Gastroesophageal sphincter (tissue), 4 donors: ENCODE results near the gene PHC2. TPM values are rescaled to one million over a fixed set of nuclear protein-coding genes. Genes with fewer than 3 reads are reported as not detected.

Source experiments
- ATAC-seq: fragments of 150-250 bp; one replicate; pipeline ENCODE4 v1.9.1; 2016; ENCODE audit warnings: mild to moderate bottlenecking, moderate library complexity
- H3K27ac ChIP-seq, 4 donors: fragments of 200-600 bp; sonication (generic) in 3 of 4; 1 replicate in 3 of 4; 2 replicates in 1 of 4; pipeline ENCODE4 v1.5.1; 2016 to 2019
- H3K27me3 ChIP-seq: fragments of 200-600 bp; sonication (generic); one replicate; pipeline ENCODE4 v1.5.1; 2019
- H3K36me3 ChIP-seq, 2 donors: fragments of 200-600 bp; sonication (generic); one replicate each; pipeline ENCODE4 v1.5.1; 2019; ENCODE audit warnings: control low read depth in 1 of 2
- H3K4me1 ChIP-seq, 3 donors: fragments of 200-600 bp; sonication (generic); 1 replicate in 2 of 3; 2 replicates in 1 of 3; pipeline ENCODE4 v1.5.1; 2016 to 2019; ENCODE audit warnings: control low read depth in 2 of 3
- H3K4me3 ChIP-seq, 2 donors: fragments of 200-600 bp; sonication (generic); one replicate each; pipeline ENCODE4 v1.5.1; 2019; ENCODE audit warnings: mild to moderate bottlenecking in 1 of 2, moderate library complexity in 1 of 2
- H3K9me3 ChIP-seq, 3 donors: fragments of 200-600 bp; sonication (generic); one replicate each; pipeline ENCODE4 v1.5.1; 2017 to 2019; ENCODE audit warnings: control low read depth in 2 of 3
- EP300 ChIP-seq: sonication (generic); formaldehyde crosslinking; IDR thresholded peaks from one replicate; pipeline ENCODE4 v1.6.1; 2017; ENCODE audit warnings: antibody characterized with exemption, mild to moderate bottlenecking
- POLR2A ChIP-seq, 2 donors: fragments of 450-650 bp; IDR thresholded peaks; one replicate each; pipeline ENCODE4 v1.6.1; 2017; ENCODE audit warnings: antibody characterized with exemption in 2 of 2, mild to moderate bottlenecking in 2 of 2, moderate library complexity in 1 of 2
- POLR2AphosphoS5 ChIP-seq: sonication (generic); formaldehyde crosslinking; IDR thresholded peaks from one replicate; pipeline ENCODE4 v1.6.1; 2017; ENCODE audit warnings: antibody characterized with exemption
- whole genome bisulfite sequencing, 2 donors: methylation state at CpG; one replicate each; pipeline ENCODE4 v1.1.5; 2018; ENCODE audit warnings: low coverage in 1 of 2; 5-methylcytosine and 5-hydroxymethylcytosine counted together
- total RNA-seq, 4 donors: library from RNA; depleted of rRNA; stranded (reverse); fragments of >200 nt; gene quantifications; one replicate each; pipeline ENCODE4 v1.1.0, GENCODE V29; 2016
- TF ChIP-seq, protein P1 (sequence below), 4 experiments: fragments of 200-600 bp in 2 of 4; fragments of 450-650 bp in 2 of 4; sonication (generic) in 1 of 4; IDR thresholded peaks; one replicate each; pipeline ENCODE4 v1.5.1; 2017 to 2019; ENCODE audit warnings: antibody characterized with exemption in 4 of 4, mild to moderate bottlenecking in 2 of 4, moderate library complexity in 2 of 4

Gene PHC2
- total RNA-seq, 4 donors from 2014 or later: 99.8 to 223 (median 181) TPM

DNA sequence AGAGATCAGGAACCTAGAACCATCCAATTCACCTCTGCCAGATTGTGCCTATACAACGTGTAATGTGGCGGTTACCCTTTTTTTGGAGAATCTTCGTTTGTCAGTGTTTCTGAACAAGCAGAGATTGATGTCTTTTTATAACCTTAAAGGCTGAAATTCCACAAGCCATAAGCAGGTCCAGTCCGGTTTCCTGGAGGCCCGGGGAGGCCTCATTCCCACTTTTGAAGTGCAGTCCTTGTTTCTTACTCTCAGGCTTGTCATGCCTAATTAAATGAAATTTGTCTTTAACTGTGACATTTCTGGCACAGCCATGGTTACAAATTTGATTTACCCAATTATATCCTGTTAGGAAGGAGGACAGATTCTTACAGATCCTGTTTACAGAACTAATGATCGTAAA is 146.8 kb downstream of the PHC2 start:
- Histone ChIP-seq H3K36me3 (peaks cover 0 to 70% of the 10 kb centered on the region in 2 donors), H3K27me3 (no peaks in the 10 kb centered on the region), H3K4me1 (peaks cover 0 to 17% (median 0%) of the 10 kb centered on the region in 3 donors), H3K9me3 (no peaks in the 10 kb centered on the region), H3K27ac (no peak overlapping the region), H3K4me3 (no peak overlapping the region)
- 80 to 82% methylated on average over 6 of the region's 6 CpGs for WGBS, 2 donors
- TF ChIP-seq POLR2A (IDR thresholded peaks at IDR 0.05): no peak
- TF ChIP-seq POLR2AphosphoS5: no peak
- TF ChIP-seq, protein P1, sequence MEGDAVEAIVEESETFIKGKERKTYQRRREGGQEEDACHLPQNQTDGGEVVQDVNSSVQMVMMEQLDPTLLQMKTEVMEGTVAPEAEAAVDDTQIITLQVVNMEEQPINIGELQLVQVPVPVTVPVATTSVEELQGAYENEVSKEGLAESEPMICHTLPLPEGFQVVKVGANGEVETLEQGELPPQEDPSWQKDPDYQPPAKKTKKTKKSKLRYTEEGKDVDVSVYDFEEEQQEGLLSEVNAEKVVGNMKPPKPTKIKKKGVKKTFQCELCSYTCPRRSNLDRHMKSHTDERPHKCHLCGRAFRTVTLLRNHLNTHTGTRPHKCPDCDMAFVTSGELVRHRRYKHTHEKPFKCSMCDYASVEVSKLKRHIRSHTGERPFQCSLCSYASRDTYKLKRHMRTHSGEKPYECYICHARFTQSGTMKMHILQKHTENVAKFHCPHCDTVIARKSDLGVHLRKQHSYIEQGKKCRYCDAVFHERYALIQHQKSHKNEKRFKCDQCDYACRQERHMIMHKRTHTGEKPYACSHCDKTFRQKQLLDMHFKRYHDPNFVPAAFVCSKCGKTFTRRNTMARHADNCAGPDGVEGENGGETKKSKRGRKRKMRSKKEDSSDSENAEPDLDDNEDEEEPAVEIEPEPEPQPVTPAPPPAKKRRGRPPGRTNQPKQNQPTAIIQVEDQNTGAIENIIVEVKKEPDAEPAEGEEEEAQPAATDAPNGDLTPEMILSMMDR (IDR thresholded peaks at IDR 0.05): no peak
- no peak for TF ChIP-seq EP300
- ATAC-seq: no peak

DNA sequence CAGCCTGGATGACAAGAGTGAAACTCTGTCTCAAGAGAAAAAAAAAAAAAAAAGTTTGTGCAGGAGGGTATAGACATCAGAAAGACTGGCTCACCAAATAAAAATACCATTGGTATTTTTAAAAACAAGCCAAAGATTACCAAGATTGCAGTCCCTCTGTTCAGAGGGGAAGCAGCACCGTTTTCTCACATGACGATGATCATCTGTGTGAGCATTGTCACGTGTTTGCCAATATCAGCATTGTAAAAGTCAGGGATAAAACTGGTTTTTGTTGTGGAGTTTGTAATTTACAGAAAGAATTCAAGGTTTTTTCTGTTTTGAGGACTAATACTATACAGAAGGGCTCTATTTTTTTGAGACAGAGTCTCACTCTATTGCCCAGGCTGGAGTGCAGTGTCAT is 148.1 kb downstream of the PHC2 start:
- Histone ChIP-seq H3K36me3 (peaks cover 0 to 78% of the 10 kb centered on the region in 2 donors), H3K4me1 (peaks cover 0 to 12% (median 0%) of the 10 kb centered on the region in 3 donors), H3K9me3 (no peaks in the 10 kb centered on the region), H3K27me3 (no peaks in the 10 kb centered on the region), H3K4me3 (no peak overlapping the region), H3K27ac (no peak overlapping the region)
- TF ChIP-seq POLR2A (IDR thresholded peaks at IDR 0.05) (no peak), POLR2AphosphoS5 (no peak), EP300 (no peak)
- TF ChIP-seq, protein P1 (IDR thresholded peaks at IDR 0.05): no peak
- WGBS, 2 donors: 82 to 83% methylated on average over 3 of the region's 3 CpGs
- ATAC-seq: no peak

DNA sequence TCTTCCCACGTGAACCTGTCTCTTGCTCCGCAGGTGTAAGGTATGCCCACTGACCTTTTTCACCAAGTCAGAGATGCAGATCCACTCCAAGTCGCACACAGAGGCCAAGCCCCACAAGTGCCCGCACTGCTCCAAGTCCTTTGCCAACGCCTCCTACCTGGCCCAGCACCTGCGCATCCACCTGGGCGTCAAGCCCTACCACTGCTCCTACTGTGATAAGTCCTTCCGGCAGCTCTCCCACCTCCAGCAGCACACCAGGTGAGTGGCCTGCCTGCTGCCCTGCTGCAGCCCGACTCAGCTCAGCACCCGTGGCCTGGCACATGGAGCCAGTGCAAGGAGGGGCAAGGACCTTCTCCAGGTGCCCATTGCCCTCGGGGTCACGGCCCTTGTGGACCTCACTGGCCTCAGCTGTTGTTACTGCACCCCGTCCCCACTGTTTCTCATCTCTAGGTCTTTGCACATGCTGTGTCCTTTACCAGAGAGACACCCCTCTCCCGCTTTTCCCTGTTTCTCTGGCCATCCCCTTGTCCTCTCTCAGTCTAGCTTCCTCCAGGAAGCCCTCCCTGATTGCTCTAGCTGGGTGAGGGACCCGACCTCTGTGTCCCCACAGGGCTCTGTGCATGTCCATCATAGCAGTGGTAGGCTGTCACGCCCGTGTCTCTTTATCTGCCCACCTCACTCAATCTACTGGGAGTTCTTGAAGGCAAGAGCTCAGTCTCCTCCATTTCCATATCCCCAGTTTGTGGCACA is 149.2 kb downstream of the PHC2 start:
- H3K4me1 ChIP-seq: peaks cover 0 to 11% (median 0%) of the 10 kb centered on the region in 3 donors
- no peak for ATAC-seq
- H3K27me3 ChIP-seq: no peaks in the 10 kb centered on the region
- H3K36me3 ChIP-seq: peaks cover 0 to 89% of the 10 kb centered on the region in 2 donors
- 95 to 96% methylated on average over 13 of the region's 17 CpGs for WGBS, 2 donors
- TF ChIP-seq EP300 (no peak), POLR2AphosphoS5 (no peak), POLR2A (IDR thresholded peaks at IDR 0.05) (no peak)
- TF ChIP-seq, protein P1 (IDR thresholded peaks at IDR 0.05): no peak
- no peaks in the 10 kb centered on the region for H3K9me3 ChIP-seq
- no peak overlapping the region for H3K27ac ChIP-seq
- no peak overlapping the region for H3K4me3 ChIP-seq

DNA sequence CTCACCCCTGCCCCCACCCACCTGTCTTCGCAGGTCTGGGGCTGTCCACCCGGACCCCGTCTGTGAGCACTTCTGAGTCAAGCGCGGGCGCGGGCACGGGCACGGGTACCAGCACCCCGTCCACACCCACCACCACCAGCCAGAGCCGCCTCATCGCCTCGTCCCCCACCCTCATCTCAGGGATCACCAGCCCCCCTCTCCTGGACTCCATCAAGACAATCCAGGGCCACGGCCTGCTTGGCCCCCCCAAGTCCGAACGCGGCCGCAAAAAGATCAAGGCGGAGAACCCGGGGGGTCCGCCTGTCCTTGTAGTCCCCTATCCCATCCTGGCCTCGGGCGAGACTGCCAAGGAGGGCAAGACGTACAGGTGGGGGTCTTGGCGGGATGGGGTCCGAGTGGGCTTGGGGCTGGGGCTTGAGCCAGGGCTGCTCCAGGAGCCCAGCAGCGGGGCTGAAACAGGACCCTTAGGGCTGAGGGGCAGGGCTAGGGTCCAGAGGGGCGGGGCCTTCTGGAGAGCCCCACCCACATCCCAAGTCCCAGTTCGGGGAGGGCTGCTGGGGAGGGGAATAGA is 150.7 kb downstream of the PHC2 start:
- Histone ChIP-seq H3K9me3 (no peaks in the 10 kb centered on the region), H3K27me3 (no peaks in the 10 kb centered on the region), H3K4me3 (no peak overlapping the region), H3K27ac (no peak overlapping the region), H3K4me1 (no peaks in the 10 kb centered on the region), H3K36me3 (peaks cover 0 to 94% of the 10 kb centered on the region in 2 donors)
- WGBS, 2 donors: 100% methylated on average over 1 of the region's 29 CpGs; no CpG with 5 or more reads in 1 of the 2 donors
- TF ChIP-seq POLR2A (IDR thresholded peaks at IDR 0.05) (no peak), POLR2AphosphoS5 (no peak), EP300 (no peak)
- TF ChIP-seq, protein P1 (IDR thresholded peaks at IDR 0.05): no peak
- no peak for ATAC-seq
